GM21717 (cell line): Measurements from ENCODE around the gene WDSUB1.

Experiments
- ATAC-seq: cut with Tn5 transposase; IDR thresholded peaks from one replicate; pipeline ENCODE4 v1.9.1; 2021; ENCODE audit warnings: mild to moderate bottlenecking, moderate library complexity; ENCODE audit not compliant: unreplicated experiment

Gene WDSUB1

DNA sequence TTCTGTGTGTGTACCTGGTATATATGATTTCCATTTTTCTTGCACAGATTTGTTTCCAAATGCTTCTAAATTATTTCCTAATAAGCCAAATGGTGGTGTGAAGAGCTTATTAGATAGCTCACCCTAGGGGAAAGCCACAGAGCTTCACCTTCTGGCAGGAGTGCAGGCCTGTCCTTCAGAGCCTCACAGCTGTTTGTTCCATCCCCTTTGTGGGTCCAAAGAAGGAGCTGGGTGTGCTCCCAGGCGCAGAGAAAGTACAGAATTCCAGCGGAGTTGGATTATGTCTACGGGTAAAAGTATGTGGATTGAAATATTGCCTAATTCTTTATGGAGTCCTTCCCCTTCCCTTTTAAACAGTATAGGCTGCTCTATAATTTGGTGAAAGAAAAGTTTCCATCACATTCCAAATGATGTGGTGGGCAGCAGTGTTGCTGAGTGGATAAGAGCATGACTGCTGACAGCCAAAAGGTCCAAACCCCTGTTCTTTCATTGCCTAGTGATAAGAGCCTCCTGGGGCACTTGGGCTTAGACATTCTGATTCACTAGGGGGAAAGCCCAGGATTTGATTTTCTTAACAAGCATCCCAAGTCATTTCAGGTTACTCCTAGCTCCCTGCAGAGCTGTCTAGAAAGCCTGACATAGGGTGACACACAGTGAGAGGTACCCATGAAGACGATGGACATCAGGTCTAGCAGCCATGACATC, 86.6 kb downstream of the WDSUB1 start:
- ATAC-seq: no peak

DNA sequence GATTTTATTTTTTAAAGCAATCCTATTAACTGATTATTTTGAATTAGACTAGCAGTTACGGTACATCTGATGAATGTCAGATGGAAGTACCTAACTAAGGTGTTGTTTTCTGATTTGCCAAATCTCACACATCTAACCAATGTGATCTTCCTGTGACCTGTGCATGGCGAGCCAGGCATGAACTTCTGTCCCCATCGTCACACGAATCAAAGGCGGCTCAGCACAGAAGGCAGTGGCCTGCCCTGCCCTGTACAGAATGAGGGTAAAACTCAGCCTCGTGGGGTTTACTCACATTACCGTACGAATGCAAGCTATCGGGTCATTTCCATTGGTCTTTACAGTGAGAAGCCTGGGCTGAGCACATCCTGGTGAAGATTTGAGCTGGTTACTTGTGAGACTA, 87.3 kb downstream of the WDSUB1 start:
- no peak for ATAC-seq

DNA sequence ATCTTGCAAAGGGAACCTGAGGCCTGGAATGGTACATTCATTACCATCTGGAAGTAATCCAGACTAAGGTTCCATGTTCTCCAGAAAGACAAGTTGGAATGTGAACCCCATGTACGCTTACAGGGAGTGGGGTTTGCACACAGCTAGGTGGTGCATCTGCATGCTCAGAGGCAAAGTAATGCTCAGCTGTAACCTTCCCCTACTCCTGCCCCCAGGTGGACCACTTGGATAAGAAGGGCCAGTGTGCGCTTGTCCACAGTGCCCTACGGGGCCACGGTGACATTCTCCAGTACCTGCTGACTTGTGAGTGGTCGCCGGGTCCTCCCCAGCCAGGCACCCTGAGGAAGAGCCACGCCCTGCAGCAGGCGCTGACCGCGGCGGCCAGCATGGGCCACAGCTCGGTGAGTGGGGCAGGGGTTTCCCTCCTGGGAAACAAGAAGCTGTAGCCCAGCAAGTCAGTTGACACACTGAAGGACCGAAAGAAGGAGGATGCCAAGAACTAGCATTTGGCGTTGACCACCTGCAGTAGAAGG, 90.0 kb downstream of the WDSUB1 start:
- ATAC-seq: no peak

DNA sequence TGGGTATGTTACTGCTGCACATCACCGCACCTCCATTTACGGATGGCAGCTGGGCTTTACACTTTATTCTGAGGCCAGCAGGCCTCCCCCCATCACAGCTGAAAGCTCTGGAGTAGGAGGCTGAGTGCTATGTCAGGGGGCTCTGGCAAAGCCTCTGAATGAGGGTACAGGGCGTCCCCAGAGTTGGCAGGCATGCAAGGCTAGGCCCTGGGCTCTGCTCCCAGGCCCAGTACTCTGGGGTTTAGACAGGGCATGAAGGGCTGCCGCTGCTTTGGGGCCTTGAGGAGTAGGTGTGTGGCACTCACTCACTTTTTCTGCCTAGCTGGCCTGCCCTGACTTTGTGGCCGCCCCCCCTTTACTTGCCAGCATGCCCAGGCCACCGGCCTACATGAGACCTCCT, 90.8 kb downstream of the WDSUB1 start:
- no peak for ATAC-seq

DNA sequence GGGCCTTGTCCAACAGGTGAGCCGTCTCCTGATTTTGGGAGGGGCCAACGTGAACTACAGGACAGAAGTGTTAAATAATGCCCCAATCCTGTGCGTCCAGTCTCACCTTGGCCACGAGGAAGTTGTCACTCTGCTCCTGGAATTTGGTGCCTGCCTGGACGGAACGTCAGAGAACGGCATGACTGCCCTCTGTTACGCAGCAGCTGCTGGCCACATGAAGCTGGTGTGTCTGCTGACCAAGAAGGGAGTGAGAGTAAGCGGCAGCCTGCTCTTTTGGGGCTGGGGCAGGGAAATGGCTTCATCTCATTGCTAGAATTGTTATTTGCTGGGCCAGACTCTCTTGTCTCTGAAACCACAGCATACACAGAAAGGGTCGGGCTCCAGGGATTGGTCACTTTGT, 92.3 kb downstream of the WDSUB1 start:
- no peak for ATAC-seq

DNA sequence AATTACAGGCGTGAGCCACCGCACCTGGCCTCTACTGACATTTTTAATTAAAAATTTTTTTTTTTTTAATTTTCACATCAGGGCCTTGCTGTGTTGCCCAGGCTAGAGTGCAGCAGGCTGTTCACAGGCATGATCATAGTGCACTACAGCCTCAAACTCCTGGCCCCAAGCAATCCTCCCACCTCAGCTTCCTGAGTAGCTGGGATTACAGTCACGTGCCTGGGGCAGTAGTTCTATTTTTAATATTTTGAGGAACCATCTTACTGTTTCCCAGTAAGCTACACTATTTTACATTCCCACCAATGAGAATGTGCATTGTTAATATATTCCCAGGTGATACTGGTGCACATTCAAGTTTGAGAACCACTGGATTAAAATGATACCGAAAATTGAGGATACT, 92.7 kb downstream of the WDSUB1 start:
- ATAC-seq: no peak

DNA sequence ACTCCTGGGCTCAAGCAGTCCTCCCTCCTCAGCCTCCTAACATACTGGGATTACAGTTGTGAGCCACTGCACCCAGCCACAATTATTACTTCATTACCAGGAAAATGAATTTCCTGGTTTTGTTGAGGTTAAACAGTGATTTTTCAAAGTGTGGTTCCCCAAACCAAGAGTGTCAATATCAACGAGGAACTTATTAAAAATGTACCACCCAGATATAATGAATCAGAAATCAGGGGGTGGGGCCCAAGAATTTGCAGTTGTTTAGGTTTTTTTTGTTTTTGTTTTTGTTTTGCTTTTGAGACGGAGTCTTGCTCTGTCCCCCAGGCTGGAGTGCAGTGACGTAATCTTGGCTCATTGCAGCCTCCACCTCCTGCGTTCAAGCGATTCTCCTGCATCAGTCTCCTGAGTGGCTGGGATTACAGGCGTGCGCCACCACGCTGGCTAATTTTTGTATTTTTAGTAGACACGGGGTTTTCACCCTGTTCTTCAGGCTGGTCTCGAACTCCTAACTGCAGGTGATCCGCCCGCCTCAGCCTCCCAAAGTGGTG, 94.1 kb downstream of the WDSUB1 start:
- ATAC-seq: no peak

DNA sequence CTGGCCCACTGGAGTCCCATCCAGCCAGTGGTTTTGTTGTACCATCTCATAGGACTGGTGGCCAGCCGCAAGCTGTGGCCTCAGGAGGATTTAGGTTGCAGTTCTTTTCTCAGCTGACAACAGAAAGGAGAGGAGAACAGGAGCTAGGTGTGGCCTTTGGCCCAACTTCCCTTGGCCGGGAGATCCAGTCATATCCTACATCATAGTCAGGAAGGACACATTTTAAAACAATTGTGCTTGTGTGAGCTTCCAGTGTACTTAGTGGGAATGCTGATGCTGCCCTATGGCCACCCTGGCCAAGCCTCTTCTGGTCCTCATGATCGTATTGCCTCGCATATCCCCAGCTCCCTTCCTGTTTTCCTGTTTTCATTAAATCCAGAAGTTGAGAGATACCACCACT, 98.1 kb downstream of the WDSUB1 start:
- ATAC-seq: no peak

DNA sequence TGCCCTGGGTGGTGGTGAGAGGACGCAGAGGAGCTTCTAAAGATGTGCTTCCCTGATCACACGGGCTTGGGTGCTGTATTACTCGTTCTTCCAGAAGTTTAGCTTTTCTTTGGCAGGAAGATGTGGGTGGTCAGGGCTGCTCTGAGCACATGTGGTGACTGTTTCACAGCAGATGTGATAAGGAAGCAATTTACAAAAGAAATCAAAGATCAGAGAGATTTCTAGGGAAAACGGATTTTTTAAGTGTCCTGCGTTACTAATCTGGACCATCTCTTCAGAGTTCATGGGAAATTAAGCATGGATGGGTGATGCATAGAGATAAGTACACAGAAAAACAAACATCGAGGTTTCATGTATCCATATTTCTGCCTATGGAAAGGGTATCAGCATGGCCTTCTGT, 99.4 kb downstream of the WDSUB1 start:
- ATAC-seq: no peak

DNA sequence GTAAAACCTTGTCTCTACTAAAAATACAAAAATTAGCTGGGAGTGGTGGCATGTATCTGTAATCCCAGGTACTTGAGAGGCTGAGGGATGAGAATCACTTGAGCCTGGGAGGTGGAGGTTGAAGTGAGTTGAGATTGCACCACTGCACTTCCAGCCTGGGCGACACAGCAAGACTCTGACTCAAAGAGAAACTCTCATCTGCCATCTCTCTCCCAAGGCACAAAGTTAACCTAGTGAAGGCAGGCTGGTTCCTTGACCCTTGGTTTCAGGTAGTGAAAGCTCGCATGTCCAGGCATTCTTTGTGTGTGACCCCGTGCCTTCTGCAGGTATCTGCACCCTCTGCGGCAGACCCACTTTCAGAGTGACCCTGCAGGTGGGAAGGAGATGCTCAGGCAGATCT, 100.0 kb downstream of the WDSUB1 start:
- no peak for ATAC-seq
